ENCODE measurements around the gene MAP2K6. TPM values are rescaled to one million over a fixed set of nuclear protein-coding genes. Genes with fewer than 3 reads are reported as not detected.

MAP2K6 gene
- under 0.01 and 1.4 TPM in 2 replicates for total RNA-seq

GRCh38 chr17:69414408-69415274, at the start of gene MAP2K6:
Gene MAP2K6 (plus strand): TSS chr17:69414697. CDS start chr17:69414985, 288 bp downstream.

Other genes with a start within 250 kb of the MAP2K6 start
- 1.0 and 1.3 TPM in 2 replicates for gene ABCA10, start 185.9 kb upstream of the MAP2K6 start, total RNA-seq
- 16.9 and 17.1 TPM in 2 replicates for gene ABCA5, start 87.6 kb upstream of the MAP2K6 start, total RNA-seq